Transverse colon (tissue), 4 donors: ENCODE measurements around the gene HARBI1. TPM values are rescaled to one million over a fixed set of nuclear protein-coding genes. Genes with fewer than 3 reads are reported as not detected.
A peak's percentile ranks its signal among the peaks of the same experiment; 100 is the strongest.

Experiments used
- DNase-seq: peaks from one replicate; pipeline ENCODE4 v3.0.0-alpha.2; 2019
- H3K27ac ChIP-seq, 4 donors: fragments of 200-600 bp; sonication (generic); 2 replicates each; pipeline ENCODE4 v1.5.1; 2016 to 2018; ENCODE audit warnings: inconsistent platforms in 4 of 4
- H3K27me3 ChIP-seq: fragments of 200-600 bp; sonication (generic); 2 replicates; pipeline ENCODE4 v1.5.1; 2017; ENCODE audit warnings: inconsistent platforms
- H3K36me3 ChIP-seq, 4 donors: fragments of 200-600 bp; sonication (generic); 2 replicates each; pipeline ENCODE4 v1.5.1; 2017 to 2019; ENCODE audit warnings: inconsistent platforms in 4 of 4
- H3K4me1 ChIP-seq, 4 donors: fragments of 200-600 bp; sonication (generic); 2 replicates each; pipeline ENCODE4 v1.5.1; 2017 to 2020; ENCODE audit warnings: inconsistent platforms in 4 of 4
- H3K4me3 ChIP-seq, 4 donors: fragments of 200-600 bp; sonication (generic); 1 replicate in 1 of 4; 2 replicates in 3 of 4; pipeline versions ENCODE4 v1.5.1 to v1.6.1; 2017 to 2019; ENCODE audit warnings: inconsistent platforms in 4 of 4
- H3K9me3 ChIP-seq, 2 donors: fragments of 200-600 bp; sonication (generic); 2 replicates each; pipeline ENCODE4 v1.5.1; 2017 to 2019; ENCODE audit warnings: inconsistent platforms in 2 of 2
- EP300 ChIP-seq: sonication (generic); formaldehyde crosslinking; IDR thresholded peaks from one replicate; pipeline ENCODE4 v1.6.1; 2017; ENCODE audit warnings: antibody characterized with exemption, low read depth
- POLR2A ChIP-seq: fragments of 450-650 bp; IDR thresholded peaks from one replicate; pipeline ENCODE4 v1.6.1; 2016; ENCODE audit warnings: antibody characterized with exemption, mild to moderate bottlenecking, moderate library complexity
- POLR2AphosphoS5 ChIP-seq, 3 donors: sonication (generic); formaldehyde crosslinking; IDR thresholded peaks; one replicate each; pipeline ENCODE4 v1.6.1; 2016; ENCODE audit warnings: antibody characterized with exemption in 3 of 3
- WGBS, 2 donors: methylation state at CpG; one replicate each; pipeline ENCODE4 v1.1.5; 2018; ENCODE audit warnings: low coverage in 1 of 2; 5-methylcytosine and 5-hydroxymethylcytosine counted together
- in situ Hi-C, 4 donors: fragments of 200-750 bp; cut with MboI; loops; one replicate each; pipeline versions ENCODE4 v1.15.0 to v1.15.1; 2017; ENCODE audit warnings: low sequenced_read_pairs in 3 of 4, low pct_ligation_motif_present in 1 of 4, low pct_unique_long_range_greater_than_20kb in 1 of 4
- intact Hi-C: fragments of 100-400 bp; cut with DNase I; formaldehyde crosslinking; loops from one replicate; pipeline ENCODE4 v1.15.1; 2023; ENCODE audit warnings: low total_unique reads
- total RNA-seq, 4 donors: library from RNA; depleted of rRNA; stranded (reverse); fragments of >200 nt; gene quantifications; one replicate each; pipeline ENCODE4 v1.1.0, GENCODE V29; 2016
- TF ChIP-seq, protein P1 (sequence below), 5 experiments: fragments of 200-600 bp in 3 of 5; fragments of 450-650 bp in 2 of 5; sonication (generic) in 3 of 5; IDR thresholded peaks; 1 replicate in 2 of 5; 2 replicates in 3 of 5; pipeline ENCODE4 v1.5.1; 2016 to 2017; ENCODE audit warnings: antibody characterized with exemption in 5 of 5, inconsistent platforms in 3 of 5, mild to moderate bottlenecking in 2 of 5, moderate library complexity in 1 of 5

HARBI1 gene
- total RNA-seq, 4 donors from 2014 or later = 3.1 to 4.8 (median 3.4) TPM; not detected in 1

- DNase-seq = no peak
- Histone ChIP-seq H3K27me3 (no peaks in the 10 kb centered on the region), H3K36me3 (no peaks in the 10 kb centered on the region), H3K4me3 (no peak overlapping the region), H3K4me1 (peaks cover 0 to 8% (median 0%) of the 10 kb centered on the region in 4 donors), H3K9me3 (no peaks in the 10 kb centered on the region), H3K27ac (peak overlapping the region in 2 of 4 donors; percentile 0 to 26)
- intact Hi-C loops (no loop called here), in situ Hi-C loops (no loop called here)
- no peak for TF ChIP-seq POLR2AphosphoS5 (IDR thresholded peaks at IDR 0.05)
- TF ChIP-seq, protein P1, sequence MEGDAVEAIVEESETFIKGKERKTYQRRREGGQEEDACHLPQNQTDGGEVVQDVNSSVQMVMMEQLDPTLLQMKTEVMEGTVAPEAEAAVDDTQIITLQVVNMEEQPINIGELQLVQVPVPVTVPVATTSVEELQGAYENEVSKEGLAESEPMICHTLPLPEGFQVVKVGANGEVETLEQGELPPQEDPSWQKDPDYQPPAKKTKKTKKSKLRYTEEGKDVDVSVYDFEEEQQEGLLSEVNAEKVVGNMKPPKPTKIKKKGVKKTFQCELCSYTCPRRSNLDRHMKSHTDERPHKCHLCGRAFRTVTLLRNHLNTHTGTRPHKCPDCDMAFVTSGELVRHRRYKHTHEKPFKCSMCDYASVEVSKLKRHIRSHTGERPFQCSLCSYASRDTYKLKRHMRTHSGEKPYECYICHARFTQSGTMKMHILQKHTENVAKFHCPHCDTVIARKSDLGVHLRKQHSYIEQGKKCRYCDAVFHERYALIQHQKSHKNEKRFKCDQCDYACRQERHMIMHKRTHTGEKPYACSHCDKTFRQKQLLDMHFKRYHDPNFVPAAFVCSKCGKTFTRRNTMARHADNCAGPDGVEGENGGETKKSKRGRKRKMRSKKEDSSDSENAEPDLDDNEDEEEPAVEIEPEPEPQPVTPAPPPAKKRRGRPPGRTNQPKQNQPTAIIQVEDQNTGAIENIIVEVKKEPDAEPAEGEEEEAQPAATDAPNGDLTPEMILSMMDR (IDR thresholded peaks at IDR 0.05) = no peak
- no peak for TF ChIP-seq POLR2A
- no peak for TF ChIP-seq EP300
- 85% methylated on average over 1 of the region's 1 CpG; no CpG with 5 or more reads in 1 of the 2 donors for WGBS, 2 donors
Measured at GRCh38 chr11:46601129-46601528, 15.9 kb downstream of the HARBI1 start.

DNA sequence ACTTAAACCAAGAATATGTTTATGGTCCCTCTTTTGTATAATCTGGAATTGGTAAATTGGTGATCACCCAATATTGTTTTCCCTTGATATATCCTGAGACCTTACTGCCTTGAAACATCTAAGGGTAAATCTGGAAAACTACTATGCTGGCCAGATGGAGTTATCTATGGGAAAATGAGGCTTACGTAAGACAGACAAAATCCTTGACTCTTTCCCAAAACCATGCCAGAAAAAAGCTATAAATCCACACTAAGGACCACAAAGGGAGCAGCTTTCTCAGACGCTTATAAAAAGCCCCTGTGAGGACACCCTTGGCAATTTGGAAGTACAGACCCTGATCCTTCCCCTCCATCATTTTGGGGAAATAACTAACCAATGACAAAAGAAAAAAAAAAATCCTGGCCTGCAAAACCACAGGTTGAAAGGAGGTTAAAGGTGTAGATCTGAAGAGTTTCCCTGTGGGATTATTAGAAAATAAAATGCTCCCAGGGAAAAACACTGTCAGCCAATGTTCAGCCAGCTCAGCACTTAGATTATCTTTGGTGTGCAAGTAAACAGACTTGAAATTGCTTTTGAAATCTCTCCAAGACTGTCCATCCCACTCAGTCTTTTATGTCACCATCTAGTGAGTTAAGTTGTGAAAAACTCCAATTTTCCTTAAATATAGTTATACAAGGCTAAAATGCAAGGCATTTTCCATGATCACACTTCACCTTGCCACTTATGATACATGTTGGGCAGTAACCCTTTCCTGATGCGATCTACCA, 16.6 kb downstream of the HARBI1 start:
- Histone ChIP-seq H3K9me3 (no peaks in the 10 kb centered on the region), H3K4me1 (peaks cover 0 to 8% (median 0%) of the 10 kb centered on the region in 4 donors), H3K27ac (peak overlapping the region in 3 of 4 donors; percentile 9 to 26 (median 18)), H3K27me3 (no peaks in the 10 kb centered on the region), H3K4me3 (no peak overlapping the region), H3K36me3 (no peaks in the 10 kb centered on the region)
- TF ChIP-seq POLR2AphosphoS5 (IDR thresholded peaks at IDR 0.05) (no peak), POLR2A (no peak), EP300 (no peak)
- TF ChIP-seq, protein P1 (IDR thresholded peaks at IDR 0.05) = no peak
- in situ Hi-C loops (no loop called here), intact Hi-C loops (no loop called here)
- 72 to 80% methylated on average over 3 of the region's 3 CpGs for WGBS, 2 donors
- no peak for DNase-seq

DNA sequence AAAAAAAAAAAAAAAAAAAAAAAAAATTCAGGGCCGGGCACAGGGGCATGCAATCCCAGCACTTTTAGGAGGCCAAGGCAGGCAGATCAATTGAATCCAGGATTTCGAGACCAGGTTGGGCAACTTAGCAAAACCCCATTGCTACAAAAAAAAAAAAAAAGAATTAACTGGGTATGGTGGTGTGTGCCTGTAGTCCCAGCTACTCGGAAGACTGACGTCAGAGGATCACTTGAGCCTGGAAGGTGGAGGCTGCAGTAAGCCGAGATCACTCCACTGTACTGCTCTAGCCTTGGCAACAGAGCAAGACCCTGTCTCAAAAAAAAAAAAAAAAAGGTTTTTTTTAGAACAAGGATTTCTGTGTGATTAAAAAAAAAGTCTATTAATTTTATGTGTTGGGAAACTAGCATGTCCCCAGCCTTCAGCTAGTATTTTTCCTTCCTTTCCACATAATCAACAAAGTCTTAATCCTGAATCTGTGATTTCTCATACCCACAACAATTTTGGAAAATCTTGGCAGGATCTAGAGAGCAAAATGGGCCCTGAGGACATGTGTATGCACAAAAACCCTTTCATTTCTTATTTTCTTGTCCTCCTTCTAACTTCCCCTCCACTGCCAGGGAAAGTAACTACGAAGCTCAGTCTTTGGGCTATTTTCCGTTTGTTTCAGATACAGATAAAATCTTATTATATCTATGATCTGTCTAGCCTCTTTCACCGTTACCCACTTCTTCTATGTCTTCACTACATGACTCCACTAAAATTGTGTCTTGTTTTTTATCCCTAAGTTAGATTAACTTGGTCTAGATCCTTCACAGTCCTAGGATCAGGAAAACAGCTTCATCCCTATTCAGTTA, 17.5 kb downstream of the HARBI1 start:
- no peak overlapping the region for H3K4me3 ChIP-seq
- no peaks in the 10 kb centered on the region for H3K9me3 ChIP-seq
- in situ Hi-C loops = no loop called here
- intact Hi-C loops = no loop called here
- H3K36me3 ChIP-seq = no peaks in the 10 kb centered on the region
- H3K4me1 ChIP-seq = peaks cover 0 to 8% (median under 1%) of the 10 kb centered on the region in 4 donors
- H3K27ac ChIP-seq = peak overlapping the region in 3 of 4 donors; percentile 9 to 26 (median 18)
- no peaks in the 10 kb centered on the region for H3K27me3 ChIP-seq
- TF ChIP-seq EP300 (no peak), POLR2A (no peak)
- TF ChIP-seq, protein P1 (IDR thresholded peaks at IDR 0.05) = no peak
- no peak for DNase-seq
- 94 to 99% methylated on average over 8 of the region's 8 CpGs for WGBS, 2 donors

- no peak for TF ChIP-seq POLR2AphosphoS5 (IDR thresholded peaks at IDR 0.05)
- no peak for TF ChIP-seq POLR2A
- TF ChIP-seq, protein P1 (IDR thresholded peaks at IDR 0.05) = no peak
- no peak for TF ChIP-seq EP300
- no peaks in the 10 kb centered on the region for H3K36me3 ChIP-seq
- H3K4me1 ChIP-seq = peaks cover 0 to 17% (median 9%) of the 10 kb centered on the region in 4 donors
- H3K9me3 ChIP-seq = no peaks in the 10 kb centered on the region
- no peak overlapping the region for H3K4me3 ChIP-seq
- in situ Hi-C loops = no loop called here
- intact Hi-C loops = no loop called here
- no peak for DNase-seq
- H3K27me3 ChIP-seq = no peaks in the 10 kb centered on the region
- WGBS, 2 donors = 81 to 85% methylated on average over 6 of the region's 6 CpGs
- H3K27ac ChIP-seq = no peak overlapping the region
Measured at GRCh38 chr11:46597609-46598219, 19.3 kb downstream of the HARBI1 start.
